Right atrium auricular region (tissue), 2 donors: ENCODE measurements around the gene SLC17A4. TPM values are rescaled to one million over a fixed set of nuclear protein-coding genes. Genes with fewer than 3 reads are reported as not detected.
"Not testable (repeated sequence)": the region's sequence is repeated elsewhere in the genome, so short reads cannot be mapped to it uniquely, and the experiment has no call there.

Experiments
- DNase-seq: peaks from one replicate; pipeline ENCODE4 v3.0.0-alpha.2; 2019; ENCODE audit warnings: low spot score
- H3K27ac ChIP-seq, 2 donors: fragments of 200-600 bp; sonication (generic); 1 replicate in 1 of 2; 2 replicates in 1 of 2; pipeline ENCODE4 v1.5.1; 2016 to 2019
- H3K27me3 ChIP-seq, 2 donors: fragments of 200-600 bp; sonication (generic); one replicate each; pipeline versions ENCODE4 v1.5.1 to v1.6.0; 2017 to 2019
- H3K36me3 ChIP-seq: fragments of 200-600 bp; sonication (generic); one replicate; pipeline ENCODE4 v1.5.1; 2016
- H3K4me1 ChIP-seq, 2 donors: fragments of 200-600 bp; sonication (generic); one replicate each; pipeline versions ENCODE4 v1.5.1 to v1.6.0; 2017 to 2019
- H3K4me3 ChIP-seq, 2 donors: fragments of 200-600 bp; sonication (generic); 1 replicate in 1 of 2; 2 replicates in 1 of 2; pipeline ENCODE4 v1.5.1; 2017 to 2019; ENCODE audit warnings: mild to moderate bottlenecking in 1 of 2, moderate library complexity in 1 of 2
- H3K9me3 ChIP-seq, 2 donors: fragments of 200-600 bp; sonication (generic); one replicate each; pipeline ENCODE4 v1.5.1; 2019
- CTCF ChIP-seq, 2 donors: fragments of 200-600 bp; sonication (generic); IDR thresholded peaks; one replicate each; pipeline ENCODE4 v1.5.1; 2019; ENCODE audit warnings: antibody characterized with exemption in 2 of 2
- total RNA-seq, 2 donors: library from RNA; depleted of rRNA; stranded (reverse); fragments of >200 nt; gene quantifications; one replicate each; pipeline ENCODE4 v1.1.0, GENCODE V29; 2016

Gene SLC17A4
- total RNA-seq, 2 donors from 2014 or later = not detected

- no peak overlapping the region for H3K4me3 ChIP-seq
- H3K27me3 ChIP-seq = no peaks in the 10 kb centered on the region
- H3K9me3 ChIP-seq = no peaks in the 10 kb centered on the region
- H3K4me1 ChIP-seq = no peaks in the 10 kb centered on the region
- no peak for DNase-seq
- H3K36me3 ChIP-seq = no peaks in the 10 kb centered on the region
- TF ChIP-seq CTCF (IDR thresholded peaks at IDR 0.05) = no peak
- H3K27ac ChIP-seq = no peak overlapping the region
Measured at GRCh38 chr6:25746968-25747367, 7.6 kb upstream of the SLC17A4 start.

GRCh38 chr6:25747477-25747876, 7.1 kb upstream of the SLC17A4 start:
- TF ChIP-seq CTCF (IDR thresholded peaks at IDR 0.05) = no peak
- no peak overlapping the region for H3K27ac ChIP-seq
- H3K4me1 ChIP-seq = no peaks in the 10 kb centered on the region
- H3K9me3 ChIP-seq = no peaks in the 10 kb centered on the region
- DNase-seq = no peak
- no peak overlapping the region for H3K4me3 ChIP-seq
- H3K27me3 ChIP-seq = no peaks in the 10 kb centered on the region
- no peaks in the 10 kb centered on the region for H3K36me3 ChIP-seq

GRCh38 chr6:25748049-25748448, 6.5 kb upstream of the SLC17A4 start:
- no peak for TF ChIP-seq CTCF (IDR thresholded peaks at IDR 0.05)
- H3K4me1 ChIP-seq = no peaks in the 10 kb centered on the region

GRCh38 chr6:25748601-25749517, 5.7 kb upstream of the SLC17A4 start:
- H3K4me1 ChIP-seq, DNase-seq, H3K36me3 ChIP-seq, H3K9me3 ChIP-seq, H3K27ac ChIP-seq, H3K4me3 ChIP-seq, H3K27me3 ChIP-seq: not testable (repeated sequence)

More at GRCh38 chr6:25748049-25748448, 6.5 kb upstream of the SLC17A4 start:
- DNase-seq = no peak
- H3K36me3 ChIP-seq = no peaks in the 10 kb centered on the region
- no peaks in the 10 kb centered on the region for H3K9me3 ChIP-seq
- H3K27me3 ChIP-seq = no peaks in the 10 kb centered on the region
- no peak overlapping the region for H3K4me3 ChIP-seq
- H3K27ac ChIP-seq = no peak overlapping the region

- H3K27ac ChIP-seq = no peak overlapping the region
- no peaks in the 10 kb centered on the region for H3K36me3 ChIP-seq
- no peak for DNase-seq
- H3K27me3 ChIP-seq = no peaks in the 10 kb centered on the region
- no peak for TF ChIP-seq CTCF (IDR thresholded peaks at IDR 0.05)
- no peak overlapping the region for H3K4me3 ChIP-seq
- no peaks in the 10 kb centered on the region for H3K9me3 ChIP-seq
- H3K4me1 ChIP-seq = no peaks in the 10 kb centered on the region
Measured at GRCh38 chr6:25749837-25750236, 4.7 kb upstream of the SLC17A4 start.

GRCh38 chr6:25750906-25751305, 3.6 kb upstream of the SLC17A4 start:
- no peaks in the 10 kb centered on the region for H3K9me3 ChIP-seq
- H3K27me3 ChIP-seq = no peaks in the 10 kb centered on the region
- no peak for TF ChIP-seq CTCF (IDR thresholded peaks at IDR 0.05)
- H3K4me3 ChIP-seq = no peak overlapping the region
- H3K27ac ChIP-seq = no peak overlapping the region
- H3K4me1 ChIP-seq = no peaks in the 10 kb centered on the region
- DNase-seq = no peak
- H3K36me3 ChIP-seq = no peaks in the 10 kb centered on the region
